SU-DHL-6 (cell line): Measurements from ENCODE around the gene ATP13A1.

Experiments
- CTCF ChIP-seq: fragments of 200-600 bp; sonication (generic); IDR thresholded peaks from one replicate; pipeline ENCODE4 v1.5.1; 2017; ENCODE audit warnings: antibody characterized with exemption, mild to moderate bottlenecking, low read length, moderate library complexity; ENCODE audit not compliant: insufficient read depth, poor library complexity, severe bottlenecking
- EZH2phosphoT487 ChIP-seq: fragments of 200-600 bp; sonication (generic), shearing (Covaris generic); conservative IDR thresholded peaks from 2 replicates; pipeline ENCODE4 v1.6.1; 2018; ENCODE audit warnings: mild to moderate bottlenecking, antibody characterized with exemption, low read length, moderate library complexity, mixed read lengths

GRCh38 chr19:19610376-19611202 is 52.9 kb downstream of the ATP13A1 start:
- TF ChIP-seq CTCF (no peak), EZH2phosphoT487 (no peak)
